Erythroblast (primary cell): ENCODE data around the gene BTBD2.

ENCODE experiments used
- GATA1 ChIP-seq: IDR thresholded peaks from 2 replicates; pipeline ENCODE4 v1.6.1; 2011; ENCODE audit warnings: low read depth, mild to moderate bottlenecking, control low read depth, low read length, moderate library complexity
- POLR2A ChIP-seq: IDR thresholded peaks from 2 replicates; pipeline ENCODE4 v1.6.1; 2011; ENCODE audit warnings: mild to moderate bottlenecking, low read length

GRCh38 chr19:1950640-1951039, 64.9 kb downstream of the BTBD2 start:
- TF ChIP-seq POLR2A (no peak), GATA1 (no peak)
